ENCODE measurements around the gene TTC27.
"Not testable (repeated sequence)": the region's sequence is repeated elsewhere in the genome, so short reads cannot be mapped to it uniquely, and the experiment has no call there.

The TTC27 gene

GRCh38 chr2:32719430-32719829 is 91.6 kb downstream of the TTC27 start:
- TF ChIP-seq ZFX (IDR thresholded peaks at IDR 0.05; ENCODE audit: borderline replicate concordance), result no peak
- TF ChIP-seq, protein P1, sequence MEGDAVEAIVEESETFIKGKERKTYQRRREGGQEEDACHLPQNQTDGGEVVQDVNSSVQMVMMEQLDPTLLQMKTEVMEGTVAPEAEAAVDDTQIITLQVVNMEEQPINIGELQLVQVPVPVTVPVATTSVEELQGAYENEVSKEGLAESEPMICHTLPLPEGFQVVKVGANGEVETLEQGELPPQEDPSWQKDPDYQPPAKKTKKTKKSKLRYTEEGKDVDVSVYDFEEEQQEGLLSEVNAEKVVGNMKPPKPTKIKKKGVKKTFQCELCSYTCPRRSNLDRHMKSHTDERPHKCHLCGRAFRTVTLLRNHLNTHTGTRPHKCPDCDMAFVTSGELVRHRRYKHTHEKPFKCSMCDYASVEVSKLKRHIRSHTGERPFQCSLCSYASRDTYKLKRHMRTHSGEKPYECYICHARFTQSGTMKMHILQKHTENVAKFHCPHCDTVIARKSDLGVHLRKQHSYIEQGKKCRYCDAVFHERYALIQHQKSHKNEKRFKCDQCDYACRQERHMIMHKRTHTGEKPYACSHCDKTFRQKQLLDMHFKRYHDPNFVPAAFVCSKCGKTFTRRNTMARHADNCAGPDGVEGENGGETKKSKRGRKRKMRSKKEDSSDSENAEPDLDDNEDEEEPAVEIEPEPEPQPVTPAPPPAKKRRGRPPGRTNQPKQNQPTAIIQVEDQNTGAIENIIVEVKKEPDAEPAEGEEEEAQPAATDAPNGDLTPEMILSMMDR (IDR thresholded peaks at IDR 0.05), result no peak

GRCh38 chr2:32719933-32720716 is 92.3 kb downstream of the TTC27 start:
- TF ChIP-seq ZFX (IDR thresholded peaks at IDR 0.05; ENCODE audit: borderline replicate concordance), result no peak
- TF ChIP-seq, protein P1 (IDR thresholded peaks at IDR 0.05), result no peak
- H3K27ac ChIP-seq, result no peak overlapping the region

More at GRCh38 chr2:32719430-32719829, 91.6 kb downstream of the TTC27 start:
- H3K27ac ChIP-seq, result no peak overlapping the region

- TF ChIP-seq ZFX (IDR thresholded peaks at IDR 0.05; ENCODE audit: borderline replicate concordance), result no peak
- TF ChIP-seq, protein P1 (IDR thresholded peaks at IDR 0.05), result no peak
- H3K27ac ChIP-seq, result no peak overlapping the region
These were observed 92.9 kb downstream of the TTC27 start for GRCh38 chr2:32720771-32721170.

DNA sequence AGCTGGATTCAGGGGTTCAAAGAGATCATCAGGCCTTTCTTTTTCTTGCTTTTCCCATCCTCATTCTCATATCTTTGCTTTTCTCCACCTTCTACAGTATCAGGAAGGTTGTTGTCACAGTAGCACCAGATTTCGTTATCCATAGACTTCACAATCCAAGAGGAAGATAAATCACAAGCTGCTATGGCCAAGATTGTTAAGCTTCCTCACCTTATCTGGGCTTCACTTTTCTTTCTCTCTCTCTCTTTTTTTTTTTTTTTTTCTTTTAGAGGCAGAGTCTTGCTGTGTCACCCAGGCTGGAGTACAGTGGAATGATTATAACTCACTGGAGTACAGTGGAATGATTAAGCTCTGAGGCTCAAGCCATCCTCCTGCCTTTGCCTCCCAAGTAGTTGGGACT is 93.5 kb downstream of the TTC27 start:
- TF ChIP-seq, protein P1 (IDR thresholded peaks at IDR 0.05), result no peak
- TF ChIP-seq ZFX (IDR thresholded peaks at IDR 0.05; ENCODE audit: borderline replicate concordance), result no peak
- no peak overlapping the region for H3K27ac ChIP-seq

- no peak overlapping the region for H3K27ac ChIP-seq
- TF ChIP-seq, protein P1 (IDR thresholded peaks at IDR 0.05), result no peak
- TF ChIP-seq ZFX (IDR thresholded peaks at IDR 0.05; ENCODE audit: borderline replicate concordance), result no peak
These were observed 95.7 kb downstream of the TTC27 start for GRCh38 chr2:32723467-32724079.

- H3K27ac ChIP-seq, result not testable (repeated sequence)
These were observed 98.8 kb downstream of the TTC27 start for GRCh38 chr2:32726678-32727077.

- TF ChIP-seq ZFX (IDR thresholded peaks at IDR 0.05; ENCODE audit: borderline replicate concordance), result no peak
- TF ChIP-seq, protein P1 (IDR thresholded peaks at IDR 0.05), result no peak
- H3K27ac ChIP-seq, result no peak overlapping the region
These were observed 99.3 kb downstream of the TTC27 start for GRCh38 chr2:32727157-32727556.

- H3K27ac ChIP-seq, result not testable (repeated sequence)
These were observed 103.1 kb downstream of the TTC27 start for GRCh38 chr2:32730958-32731357.

All from 22Rv1 (cell line).